Measurements from ENCODE around the gene SMKR1.

GRCh38 chr7:129513546-129513945, 11.2 kb downstream of the SMKR1 start:
- TF ChIP-seq SP1 (IDR thresholded peaks at IDR 0.05; ENCODE audit: low read depth, low read length) (no peak), TAF1 (IDR thresholded peaks at IDR 0.05; ENCODE audit: low read depth, low read length) (no peak), SAP30 (IDR thresholded peaks at IDR 0.05; ENCODE audit: insufficient read depth, insufficient replicate concordance, low read length) (no peak), POLR2AphosphoS5 (IDR thresholded peaks at IDR 0.05; ENCODE audit: low read depth, low read length) (no peak), EZH2 (IDR thresholded peaks at IDR 0.05; ENCODE audit: low read depth, low read length, severe bottlenecking) (no peak), ATF3 (IDR thresholded peaks at IDR 0.05; ENCODE audit: insufficient read depth, low read depth, low read length) (no peak), POLR2A (IDR thresholded peaks at IDR 0.05; ENCODE audit: control extremely low read depth in 1 of 2, low read depth in 2 of 2, low read length in 2 of 2) (no peak), CTCF (IDR thresholded peaks at IDR 0.05; ENCODE audit: control extremely low read depth in 1 of 3, insufficient read depth in 1 of 3, low read depth in 1 of 3, low read length in 3 of 3) (no peak)
